Upper lobe of right lung (tissue), 1 donor: ENCODE data around the gene MTR. TPM values are rescaled to one million over a fixed set of nuclear protein-coding genes. Genes with fewer than 3 reads are reported as not detected.

ENCODE experiments used
- ATAC-seq: fragments of 200-7000 bp; cut with Tn5 transposase; one replicate; pipeline ENCODE4 v1.9.1; 2020; ENCODE audit warnings: mild to moderate bottlenecking, moderate library complexity
- DNase-seq: peaks from one replicate; pipeline ENCODE4 v3.0.0-alpha.2; 2020
- H3K27ac ChIP-seq: fragments of 200-600 bp; one replicate; pipeline ENCODE4 v1.8.0; 2022
- H3K27me3 ChIP-seq: fragments of 200-600 bp; one replicate; pipeline ENCODE4 v1.8.0; 2022; ENCODE audit warnings: mild to moderate bottlenecking
- H3K36me3 ChIP-seq: fragments of 200-600 bp; one replicate; pipeline ENCODE4 v1.8.0; 2022
- H3K4me1 ChIP-seq: fragments of 200-600 bp; one replicate; pipeline ENCODE4 v1.8.0; 2022
- H3K4me3 ChIP-seq: fragments of 200-600 bp; one replicate; pipeline ENCODE4 v1.8.0; 2022; ENCODE audit warnings: mild to moderate bottlenecking
- H3K9me3 ChIP-seq: fragments of 200-600 bp; one replicate; pipeline ENCODE4 v1.8.0; 2022
- intact Hi-C: fragments of 100-400 bp; cut with DNase I; formaldehyde crosslinking; loops from one replicate; pipeline ENCODE4 v1.11.0; 2022
- long read RNA-seq: library from polyadenylated mRNA; unstranded; transcript quantifications from one replicate; pipeline ENCODE4 v2.0.0, GENCODE V29; 2021
- total RNA-seq: library from RNA; stranded (reverse); fragmentation: NEBNext Ultra II Directional; extraction: Animal tissue kit (Norgen Biotek cat#: 25700); gene quantifications from one replicate; pipeline ENCODE4 v1.2.1, GENCODE V29; 2021
- TF ChIP-seq, protein P1 (sequence below): fragments of 200-600 bp; IDR thresholded peaks from one replicate; pipeline ENCODE4 v1.8.0; 2022; ENCODE audit warnings: antibody characterized with exemption
- donor health status: DM: no; HTN: yes; CAD: no; lungs with severe emphysema.

The MTR gene
- total RNA-seq = 37.9 TPM
- long read RNA-seq, full-length matches to known transcripts = 4 of 20 reads
- long read RNA-seq, partial matches to known transcripts = 5 of 20 reads
- long read RNA-seq, other reads (novel, unspliced or antisense) = 11 of 20 reads

DNA sequence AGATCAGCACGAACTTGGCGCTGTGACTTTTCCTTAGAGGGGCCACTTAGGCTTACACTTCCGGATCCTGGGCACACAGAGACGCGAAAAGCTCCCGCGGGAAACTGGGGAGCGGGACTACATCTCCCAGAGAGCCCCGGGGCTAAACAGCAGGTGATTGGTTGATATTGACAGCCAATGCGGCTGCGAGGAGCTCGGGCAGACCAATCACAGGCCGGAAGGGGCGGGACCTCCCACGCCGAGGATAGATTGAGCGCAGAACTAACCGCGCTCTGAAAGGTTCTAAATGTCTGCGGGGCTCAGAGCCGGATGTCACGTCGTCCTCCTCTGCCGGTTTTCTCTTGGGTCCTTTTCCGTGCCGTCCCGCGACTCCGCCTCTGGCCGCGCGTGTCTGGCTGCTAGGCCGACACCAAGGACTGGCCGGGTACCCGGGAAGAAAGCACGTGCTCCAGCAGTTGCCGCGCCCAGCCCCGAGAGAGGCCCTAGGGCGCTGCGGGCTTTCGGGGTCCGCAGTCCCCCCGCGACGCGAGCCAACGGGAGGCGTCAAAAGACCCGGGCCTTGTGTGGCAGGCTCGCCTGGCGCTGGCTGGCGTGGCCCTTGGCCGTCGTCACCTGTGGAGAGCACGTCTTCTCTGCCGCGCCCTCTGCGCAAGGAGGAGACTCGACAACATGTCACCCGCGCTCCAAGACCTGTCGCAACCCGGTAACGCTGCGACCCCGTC, at the start of gene MTR:
MTR (plus strand) TSS at position 258 of the 722 bp plus-strand sequence; CDS start at position 670, 412 bp downstream.
- peak; percentile 99 for ATAC-seq
- peak; percentile 98 for DNase-seq
- H3K4me3 ChIP-seq = peak within 1 kb of the TSS; percentile 93
- no peaks in the 10 kb centered on the region for H3K27me3 ChIP-seq
- intact Hi-C loops = no loop called here
- H3K9me3 ChIP-seq = no peaks in the 10 kb centered on the region
- no peaks in the 10 kb centered on the region for H3K36me3 ChIP-seq
- H3K4me1 ChIP-seq = peaks cover 11% of the 10 kb centered on the region
- TF ChIP-seq, protein P1, sequence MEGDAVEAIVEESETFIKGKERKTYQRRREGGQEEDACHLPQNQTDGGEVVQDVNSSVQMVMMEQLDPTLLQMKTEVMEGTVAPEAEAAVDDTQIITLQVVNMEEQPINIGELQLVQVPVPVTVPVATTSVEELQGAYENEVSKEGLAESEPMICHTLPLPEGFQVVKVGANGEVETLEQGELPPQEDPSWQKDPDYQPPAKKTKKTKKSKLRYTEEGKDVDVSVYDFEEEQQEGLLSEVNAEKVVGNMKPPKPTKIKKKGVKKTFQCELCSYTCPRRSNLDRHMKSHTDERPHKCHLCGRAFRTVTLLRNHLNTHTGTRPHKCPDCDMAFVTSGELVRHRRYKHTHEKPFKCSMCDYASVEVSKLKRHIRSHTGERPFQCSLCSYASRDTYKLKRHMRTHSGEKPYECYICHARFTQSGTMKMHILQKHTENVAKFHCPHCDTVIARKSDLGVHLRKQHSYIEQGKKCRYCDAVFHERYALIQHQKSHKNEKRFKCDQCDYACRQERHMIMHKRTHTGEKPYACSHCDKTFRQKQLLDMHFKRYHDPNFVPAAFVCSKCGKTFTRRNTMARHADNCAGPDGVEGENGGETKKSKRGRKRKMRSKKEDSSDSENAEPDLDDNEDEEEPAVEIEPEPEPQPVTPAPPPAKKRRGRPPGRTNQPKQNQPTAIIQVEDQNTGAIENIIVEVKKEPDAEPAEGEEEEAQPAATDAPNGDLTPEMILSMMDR = no peak
- H3K27ac ChIP-seq = peak within 1 kb of the TSS; percentile 94

DNA sequence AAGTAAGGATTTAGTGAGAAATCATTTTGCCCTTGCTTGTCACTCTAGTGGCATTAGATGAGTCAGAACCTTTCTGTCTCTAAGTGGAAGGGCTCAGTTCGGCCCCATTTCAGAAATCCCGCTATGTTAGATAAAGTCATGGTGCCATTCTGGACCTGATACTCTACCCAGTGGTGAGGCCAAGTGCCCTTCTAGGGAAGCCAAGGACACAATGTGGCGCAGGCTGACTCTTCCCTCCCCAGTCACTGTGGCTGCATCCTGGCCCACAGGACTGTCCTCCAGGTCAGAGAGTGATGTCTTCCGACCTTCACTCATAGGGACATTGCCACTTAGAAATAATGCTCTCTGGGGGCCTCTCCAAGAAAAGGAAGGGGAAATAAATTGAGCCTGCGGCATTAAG, 48.3 kb upstream of the MTR start:
- intact Hi-C loops = no loop called here
- Histone ChIP-seq H3K9me3 (no peaks in the 10 kb centered on the region), H3K36me3 (no peaks in the 10 kb centered on the region), H3K27me3 (no peaks in the 10 kb centered on the region), H3K4me3 (no peak overlapping the region), H3K4me1 (no peaks in the 10 kb centered on the region), H3K27ac (no peak overlapping the region)
- TF ChIP-seq, protein P1 = no peak
- DNase-seq = no peak
- ATAC-seq = no peak

DNA sequence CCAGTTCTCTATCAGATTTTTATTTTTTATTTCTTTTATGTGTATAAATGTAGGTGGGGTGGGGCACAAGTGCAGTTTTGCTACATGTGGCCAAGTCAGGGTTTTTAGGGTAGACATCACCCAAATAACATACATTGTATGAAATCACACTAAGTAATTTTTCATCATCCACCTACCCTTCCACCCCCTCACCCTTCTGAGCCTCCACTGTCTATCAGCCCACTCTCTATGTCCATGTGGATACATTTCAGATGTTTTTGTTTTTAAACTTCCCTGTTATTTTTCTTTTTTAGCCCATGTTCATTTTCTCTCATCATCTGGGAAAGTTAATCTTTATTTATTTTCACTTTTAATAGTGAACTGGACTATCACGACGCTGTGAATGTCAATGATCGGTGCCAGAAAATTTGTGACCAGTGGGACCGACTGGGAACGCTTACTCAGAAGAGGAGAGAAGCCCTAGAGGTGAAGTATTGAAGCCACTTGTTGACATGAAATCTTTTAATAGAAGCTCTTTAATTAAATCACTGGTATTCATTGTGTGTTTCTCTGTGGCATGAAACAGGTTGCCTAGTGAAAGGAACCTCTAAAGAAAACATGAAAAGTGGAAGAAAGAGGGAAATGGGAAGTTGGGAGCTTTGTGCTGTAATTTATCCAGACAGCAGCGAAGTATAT, 47.6 kb upstream of the MTR start:
- ATAC-seq (no peak), DNase-seq (no peak)
- Histone ChIP-seq H3K27ac (no peak overlapping the region), H3K9me3 (no peaks in the 10 kb centered on the region), H3K36me3 (no peaks in the 10 kb centered on the region), H3K27me3 (no peaks in the 10 kb centered on the region), H3K4me3 (no peak overlapping the region), H3K4me1 (no peaks in the 10 kb centered on the region)
- TF ChIP-seq, protein P1 = no peak
- intact Hi-C loops = no loop called here

DNA sequence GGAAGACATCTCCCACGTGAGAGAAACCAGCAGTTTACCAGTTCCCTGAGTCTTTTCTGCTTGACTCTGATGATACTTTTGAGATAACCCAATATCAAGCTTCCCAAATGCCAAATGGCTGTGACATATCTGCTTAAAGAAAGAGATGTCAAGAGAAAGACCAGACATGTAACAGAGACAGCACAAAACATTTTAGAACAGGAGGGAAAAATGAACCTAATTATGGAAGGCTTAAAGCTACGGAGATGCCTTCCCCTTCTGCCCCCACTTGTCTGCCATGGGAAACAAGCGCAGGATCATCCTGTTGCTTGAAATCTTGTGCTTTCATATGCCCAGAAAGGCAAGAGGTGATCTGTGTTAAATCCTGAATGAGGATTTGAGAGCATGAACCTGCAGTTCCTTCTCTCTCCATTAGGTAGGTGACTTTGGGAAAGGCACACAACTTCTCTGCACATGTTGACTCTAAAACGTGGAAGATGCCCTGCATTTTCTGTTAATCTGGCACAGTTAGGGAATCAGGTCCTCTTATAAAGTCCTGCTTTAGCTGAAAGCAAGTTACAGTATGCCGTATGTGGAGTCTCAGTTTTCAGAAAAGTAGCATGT, 46.7 kb upstream of the MTR start:
- TF ChIP-seq, protein P1 = no peak
- Histone ChIP-seq H3K27me3 (no peaks in the 10 kb centered on the region), H3K27ac (no peak overlapping the region), H3K4me3 (no peak overlapping the region), H3K9me3 (no peaks in the 10 kb centered on the region), H3K4me1 (no peaks in the 10 kb centered on the region), H3K36me3 (no peaks in the 10 kb centered on the region)
- ATAC-seq (no peak), DNase-seq (no peak)
- intact Hi-C loops = no loop called here

DNA sequence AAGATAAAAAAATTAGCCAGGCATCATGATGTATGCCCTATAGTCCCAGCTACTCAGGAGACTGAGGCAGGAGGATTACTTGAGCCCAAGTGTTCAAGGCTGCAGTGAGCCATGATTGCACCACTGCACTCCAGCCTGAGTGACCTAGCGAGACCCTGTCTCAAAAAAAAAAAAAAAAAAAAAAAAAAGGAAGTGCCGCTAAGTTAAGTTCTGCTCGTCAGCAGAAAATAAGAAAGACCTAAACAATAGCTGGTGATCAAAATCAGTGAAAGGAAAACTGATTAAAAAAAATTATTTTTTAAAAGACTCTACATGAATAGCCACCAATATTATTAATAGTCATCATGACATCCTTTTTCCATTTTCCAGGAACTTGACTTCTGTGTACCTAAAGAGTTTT, 44.2 kb upstream of the MTR start:
- H3K36me3 ChIP-seq = no peaks in the 10 kb centered on the region
- H3K27ac ChIP-seq = no peak overlapping the region
- ATAC-seq (no peak), DNase-seq (no peak)
- H3K4me1 ChIP-seq = no peaks in the 10 kb centered on the region
- no peak overlapping the region for H3K4me3 ChIP-seq
- H3K27me3 ChIP-seq = no peaks in the 10 kb centered on the region
- H3K9me3 ChIP-seq = no peaks in the 10 kb centered on the region
- TF ChIP-seq, protein P1 = no peak
- intact Hi-C loops = no loop called here
